HepG2 (cell line): ENCODE measurements around the gene PSMB3. TPM values are rescaled to one million over a fixed set of nuclear protein-coding genes. Genes with fewer than 3 reads are reported as not detected.

ENCODE experiments used
- PAX8 ChIP-seq: sonication (generic); formaldehyde crosslinking; IDR thresholded peaks from 2 replicates; pipeline ENCODE4 v1.8.0; 2022; ENCODE audit warnings: mild to moderate bottlenecking, missing genetic modification reagents, borderline replicate concordance
- RORA ChIP-seq: sonication (generic); formaldehyde crosslinking; IDR thresholded peaks from 2 replicates; pipeline ENCODE4 v1.5.0; 2020; ENCODE audit warnings: mild to moderate bottlenecking, missing genetic modification reagents, moderate library complexity
- SNAPC2 ChIP-seq: sonication (generic); formaldehyde crosslinking; IDR thresholded peaks from 2 replicates; pipeline ENCODE4 v1.8.1; 2022; ENCODE audit warnings: mild to moderate bottlenecking, missing genetic modification reagents
- ZBTB42 ChIP-seq: sonication (generic); formaldehyde crosslinking; IDR thresholded peaks from 2 replicates; pipeline ENCODE4 v1.5.0; 2020; ENCODE audit warnings: mild to moderate bottlenecking, missing genetic modification reagents
- ZKSCAN1 ChIP-seq: fragments of 150-350 bp; IDR thresholded peaks from 2 replicates; pipeline ENCODE4 v1.6.1; 2014; ENCODE audit warnings: low read length
- ZNF17 ChIP-seq: sonication (generic); formaldehyde crosslinking; IDR thresholded peaks from 2 replicates; pipeline ENCODE4 v1.5.0; 2020; ENCODE audit warnings: mild to moderate bottlenecking, missing genetic modification reagents
- ZNF256 ChIP-seq: sonication (generic); formaldehyde crosslinking; conservative IDR thresholded peaks from 2 replicates; pipeline ENCODE4 v1.4.0; 2020; ENCODE audit warnings: missing genetic modification reagents
- ZNF678 ChIP-seq: sonication (generic); formaldehyde crosslinking; IDR thresholded peaks from 2 replicates; pipeline ENCODE4 v1.4.0; 2020; ENCODE audit warnings: mild to moderate bottlenecking, missing genetic modification reagents
- ZSCAN25 ChIP-seq: sonication (generic); formaldehyde crosslinking; IDR thresholded peaks from 2 replicates; pipeline ENCODE4 v1.8.0; 2022; ENCODE audit warnings: mild to moderate bottlenecking, missing genetic modification reagents
- polyA plus RNA-seq, 8 experiments: library from polyadenylated mRNA; depleted of rRNA in 3 of 8; stranded (reverse) in 7 of 8; unstranded in 1 of 8; fragments of >200 nt; fragmentation: Illumina TruSeq in 4 of 8; extraction: Trizol in 4 of 8; gene quantifications; 2 replicates each; pipeline versions ENCODE4 v1.2.1 to v1.2.3, GENCODE V29; 2011 to 2016; ENCODE audit warnings: low read depth in 4 of 8, missing spikeins in 1 of 8, mixed read lengths in 1 of 8; ENCODE audit not compliant: insufficient read depth in 1 of 8
- total RNA-seq, 5 experiments: library from RNA; depleted of rRNA; stranded (reverse); fragments of >200 nt; fragmentation: Illumina TruSeq; extraction: Trizol; gene quantifications; 2 replicates each; pipeline ENCODE4 v1.2.3, GENCODE V29; 2016; ENCODE audit warnings: low read depth in 1 of 5
- TF ChIP-seq, protein P1 (sequence below): sonication (generic); formaldehyde crosslinking; IDR thresholded peaks from 2 replicates; pipeline ENCODE4 v1.4.0; 2020; ENCODE audit warnings: mild to moderate bottlenecking, missing genetic modification reagents
- TF ChIP-seq, protein P2 (sequence below): sonication (generic); formaldehyde crosslinking; IDR thresholded peaks from 2 replicates; pipeline ENCODE4 v1.5.0; 2020; ENCODE audit warnings: missing genetic modification reagents, mild to moderate bottlenecking, borderline replicate concordance
- TF ChIP-seq, protein P3 (sequence below): sonication (generic); formaldehyde crosslinking; IDR thresholded peaks from 2 replicates; pipeline ENCODE4 v1.4.0; 2020; ENCODE audit warnings: low read depth, missing genetic modification reagents
- TF ChIP-seq, protein P4 (sequence below): sonication (generic); formaldehyde crosslinking; IDR thresholded peaks from 2 replicates; pipeline ENCODE4 v1.4.0; 2020; ENCODE audit warnings: mild to moderate bottlenecking, missing genetic modification reagents
- TF ChIP-seq, protein P5 (sequence below): sonication (generic); formaldehyde crosslinking; IDR thresholded peaks from 2 replicates; pipeline ENCODE4 v1.9.0; 2022; ENCODE audit warnings: missing genetic modification reagents, mild to moderate bottlenecking, borderline replicate concordance

The PSMB3 gene
- total and polyA plus RNA-seq, 2 of the 13 experiments (the other 11 are each of a cell fraction or from before 2014, with no cell fraction given), result 366 to 517 TPM

DNA sequence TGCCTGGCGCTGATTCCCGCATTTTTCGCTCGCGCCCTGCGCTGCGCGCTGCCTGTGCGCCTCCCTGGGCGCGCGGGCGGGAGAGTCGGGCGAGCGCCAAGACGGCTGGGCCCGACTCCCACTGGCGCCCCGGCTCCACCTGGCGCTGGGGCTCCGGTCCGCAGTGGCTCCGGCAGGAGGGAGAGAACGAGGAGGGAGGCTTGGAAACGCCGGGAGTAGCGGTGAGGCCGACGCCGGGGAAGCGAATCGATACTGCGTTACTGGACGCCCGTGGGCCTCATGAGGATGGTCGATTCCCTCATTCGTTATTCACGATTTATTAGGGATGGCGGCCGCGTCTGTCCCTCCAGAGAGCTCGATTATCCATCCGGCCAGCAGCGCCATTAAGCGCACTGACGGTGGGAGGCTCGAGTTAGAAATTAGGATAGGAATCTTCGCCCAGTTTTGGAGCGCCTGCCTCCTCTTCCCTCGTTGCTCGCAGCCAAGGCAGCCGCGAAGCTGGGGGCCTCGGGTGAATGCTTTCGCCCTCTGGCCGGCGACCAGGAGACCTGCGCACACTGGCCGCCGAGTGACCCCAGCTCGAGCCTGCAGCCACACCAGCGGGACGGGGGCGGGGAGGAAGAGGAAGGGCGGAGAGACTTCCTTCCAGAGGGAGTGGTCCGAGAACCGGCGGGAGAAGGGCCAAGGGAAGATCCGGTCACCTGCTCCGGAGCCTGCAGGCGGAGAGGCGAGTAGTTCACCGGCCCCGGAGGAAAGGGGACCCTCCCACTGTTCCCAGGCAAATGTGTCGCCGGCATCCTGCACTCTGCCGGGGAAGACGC is 3.1 kb upstream of the PSMB3 start (continued):
- TF ChIP-seq, protein P1, sequence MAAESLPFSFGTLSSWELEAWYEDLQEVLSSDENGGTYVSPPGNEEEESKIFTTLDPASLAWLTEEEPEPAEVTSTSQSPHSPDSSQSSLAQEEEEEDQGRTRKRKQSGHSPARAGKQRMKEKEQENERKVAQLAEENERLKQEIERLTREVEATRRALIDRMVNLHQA (CRISPR knock-in tag), result no peak
- TF ChIP-seq ZNF678 (no peak; the same call in 1 of the 2 replicates), ZBTB42 (CRISPR knock-in tag) (peak; percentile 15; the same call in 1 of the 2 replicates), PAX8 (CRISPR knock-in tag) (no peak), ZNF17 (CRISPR knock-in tag) (no peak), ZSCAN25 (CRISPR knock-in tag) (peak; percentile 71; the same call in 1 of the 2 replicates), ZNF256 (CRISPR knock-in tag) (peak; percentile 84; the same call in 1 of the 2 replicates), ZKSCAN1 (no peak), RORA (CRISPR knock-in tag) (no peak), SNAPC2 (CRISPR knock-in tag) (peak; percentile 68)
- TF ChIP-seq, protein P2, sequence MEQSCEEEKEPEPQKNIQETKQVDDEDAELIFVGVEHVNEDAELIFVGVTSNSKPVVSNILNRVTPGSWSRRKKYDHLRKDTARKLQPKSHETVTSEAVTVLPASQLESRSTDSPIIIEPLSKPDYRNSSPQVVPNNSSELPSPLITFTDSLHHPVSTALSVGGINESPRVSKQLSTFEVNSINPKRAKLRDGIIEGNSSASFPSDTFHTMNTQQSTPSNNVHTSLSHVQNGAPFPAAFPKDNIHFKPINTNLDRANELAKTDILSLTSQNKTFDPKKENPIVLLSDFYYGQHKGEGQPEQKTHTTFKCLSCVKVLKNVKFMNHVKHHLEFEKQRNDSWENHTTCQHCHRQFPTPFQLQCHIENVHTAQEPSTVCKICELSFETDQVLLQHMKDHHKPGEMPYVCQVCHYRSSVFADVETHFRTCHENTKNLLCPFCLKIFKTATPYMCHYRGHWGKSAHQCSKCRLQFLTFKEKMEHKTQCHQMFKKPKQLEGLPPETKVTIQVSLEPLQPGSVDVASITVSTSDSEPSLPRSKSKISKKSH (CRISPR knock-in tag), result peak; percentile 76
- TF ChIP-seq, protein P3, sequence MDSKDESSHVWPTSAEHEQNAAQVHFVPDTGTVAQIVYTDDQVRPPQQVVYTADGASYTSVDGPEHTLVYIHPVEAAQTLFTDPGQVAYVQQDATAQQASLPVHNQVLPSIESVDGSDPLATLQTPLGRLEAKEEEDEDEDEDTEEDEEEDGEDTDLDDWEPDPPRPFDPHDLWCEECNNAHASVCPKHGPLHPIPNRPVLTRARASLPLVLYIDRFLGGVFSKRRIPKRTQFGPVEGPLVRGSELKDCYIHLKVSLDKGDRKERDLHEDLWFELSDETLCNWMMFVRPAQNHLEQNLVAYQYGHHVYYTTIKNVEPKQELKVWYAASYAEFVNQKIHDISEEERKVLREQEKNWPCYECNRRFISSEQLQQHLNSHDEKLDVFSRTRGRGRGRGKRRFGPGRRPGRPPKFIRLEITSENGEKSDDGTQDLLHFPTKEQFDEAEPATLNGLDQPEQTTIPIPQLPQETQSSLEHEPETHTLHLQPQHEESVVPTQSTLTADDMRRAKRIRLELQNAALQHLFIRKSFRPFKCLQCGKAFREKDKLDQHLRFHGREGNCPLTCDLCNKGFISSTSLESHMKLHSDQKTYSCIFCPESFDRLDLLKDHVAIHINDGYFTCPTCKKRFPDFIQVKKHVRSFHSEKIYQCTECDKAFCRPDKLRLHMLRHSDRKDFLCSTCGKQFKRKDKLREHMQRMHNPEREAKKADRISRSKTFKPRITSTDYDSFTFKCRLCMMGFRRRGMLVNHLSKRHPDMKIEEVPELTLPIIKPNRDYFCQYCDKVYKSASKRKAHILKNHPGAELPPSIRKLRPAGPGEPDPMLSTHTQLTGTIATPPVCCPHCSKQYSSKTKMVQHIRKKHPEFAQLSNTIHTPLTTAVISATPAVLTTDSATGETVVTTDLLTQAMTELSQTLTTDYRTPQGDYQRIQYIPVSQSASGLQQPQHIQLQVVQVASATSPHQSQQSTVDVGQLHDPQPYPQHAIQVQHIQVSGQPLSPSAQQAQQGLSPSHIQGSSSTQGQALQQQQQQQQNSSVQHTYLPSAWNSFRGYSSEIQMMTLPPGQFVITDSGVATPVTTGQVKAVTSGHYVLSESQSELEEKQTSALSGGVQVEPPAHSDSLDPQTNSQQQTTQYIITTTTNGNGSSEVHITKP (CRISPR knock-in tag), result peak; percentile 77; the same call in 1 of the 2 replicates
- TF ChIP-seq, protein P4, sequence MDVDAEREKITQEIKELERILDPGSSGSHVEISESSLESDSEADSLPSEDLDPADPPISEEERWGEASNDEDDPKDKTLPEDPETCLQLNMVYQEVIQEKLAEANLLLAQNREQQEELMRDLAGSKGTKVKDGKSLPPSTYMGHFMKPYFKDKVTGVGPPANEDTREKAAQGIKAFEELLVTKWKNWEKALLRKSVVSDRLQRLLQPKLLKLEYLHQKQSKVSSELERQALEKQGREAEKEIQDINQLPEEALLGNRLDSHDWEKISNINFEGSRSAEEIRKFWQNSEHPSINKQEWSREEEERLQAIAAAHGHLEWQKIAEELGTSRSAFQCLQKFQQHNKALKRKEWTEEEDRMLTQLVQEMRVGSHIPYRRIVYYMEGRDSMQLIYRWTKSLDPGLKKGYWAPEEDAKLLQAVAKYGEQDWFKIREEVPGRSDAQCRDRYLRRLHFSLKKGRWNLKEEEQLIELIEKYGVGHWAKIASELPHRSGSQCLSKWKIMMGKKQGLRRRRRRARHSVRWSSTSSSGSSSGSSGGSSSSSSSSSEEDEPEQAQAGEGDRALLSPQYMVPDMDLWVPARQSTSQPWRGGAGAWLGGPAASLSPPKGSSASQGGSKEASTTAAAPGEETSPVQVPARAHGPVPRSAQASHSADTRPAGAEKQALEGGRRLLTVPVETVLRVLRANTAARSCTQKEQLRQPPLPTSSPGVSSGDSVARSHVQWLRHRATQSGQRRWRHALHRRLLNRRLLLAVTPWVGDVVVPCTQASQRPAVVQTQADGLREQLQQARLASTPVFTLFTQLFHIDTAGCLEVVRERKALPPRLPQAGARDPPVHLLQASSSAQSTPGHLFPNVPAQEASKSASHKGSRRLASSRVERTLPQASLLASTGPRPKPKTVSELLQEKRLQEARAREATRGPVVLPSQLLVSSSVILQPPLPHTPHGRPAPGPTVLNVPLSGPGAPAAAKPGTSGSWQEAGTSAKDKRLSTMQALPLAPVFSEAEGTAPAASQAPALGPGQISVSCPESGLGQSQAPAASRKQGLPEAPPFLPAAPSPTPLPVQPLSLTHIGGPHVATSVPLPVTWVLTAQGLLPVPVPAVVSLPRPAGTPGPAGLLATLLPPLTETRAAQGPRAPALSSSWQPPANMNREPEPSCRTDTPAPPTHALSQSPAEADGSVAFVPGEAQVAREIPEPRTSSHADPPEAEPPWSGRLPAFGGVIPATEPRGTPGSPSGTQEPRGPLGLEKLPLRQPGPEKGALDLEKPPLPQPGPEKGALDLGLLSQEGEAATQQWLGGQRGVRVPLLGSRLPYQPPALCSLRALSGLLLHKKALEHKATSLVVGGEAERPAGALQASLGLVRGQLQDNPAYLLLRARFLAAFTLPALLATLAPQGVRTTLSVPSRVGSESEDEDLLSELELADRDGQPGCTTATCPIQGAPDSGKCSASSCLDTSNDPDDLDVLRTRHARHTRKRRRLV (CRISPR knock-in tag), result peak; percentile 34; the same call in 1 of the 2 replicates
- TF ChIP-seq, protein P5, sequence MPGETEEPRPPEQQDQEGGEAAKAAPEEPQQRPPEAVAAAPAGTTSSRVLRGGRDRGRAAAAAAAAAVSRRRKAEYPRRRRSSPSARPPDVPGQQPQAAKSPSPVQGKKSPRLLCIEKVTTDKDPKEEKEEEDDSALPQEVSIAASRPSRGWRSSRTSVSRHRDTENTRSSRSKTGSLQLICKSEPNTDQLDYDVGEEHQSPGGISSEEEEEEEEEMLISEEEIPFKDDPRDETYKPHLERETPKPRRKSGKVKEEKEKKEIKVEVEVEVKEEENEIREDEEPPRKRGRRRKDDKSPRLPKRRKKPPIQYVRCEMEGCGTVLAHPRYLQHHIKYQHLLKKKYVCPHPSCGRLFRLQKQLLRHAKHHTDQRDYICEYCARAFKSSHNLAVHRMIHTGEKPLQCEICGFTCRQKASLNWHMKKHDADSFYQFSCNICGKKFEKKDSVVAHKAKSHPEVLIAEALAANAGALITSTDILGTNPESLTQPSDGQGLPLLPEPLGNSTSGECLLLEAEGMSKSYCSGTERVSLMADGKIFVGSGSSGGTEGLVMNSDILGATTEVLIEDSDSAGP (CRISPR knock-in tag), result peak; percentile 91
